Measurements from ENCODE around the gene KCNG2. TPM values are rescaled to one million over a fixed set of nuclear protein-coding genes. Genes with fewer than 3 reads are reported as not detected.

Gene KCNG2
- total RNA-seq, 2 experiments from 2014 or later = not detected

GRCh38 chr18:79790996-79791972 is 6.5 kb upstream of the KCNG2 start:
- DNase-seq (no peak), ATAC-seq (peak; percentile 49)
- no peak overlapping the region for H3K4me3 Mint-ChIP-seq
- H3K4me1 Mint-ChIP-seq (ENCODE audit: low read depth) = peaks cover 16% of the 10 kb centered on the region
- intact Hi-C loops (cut with micrococcal nuclease) = no loop called here
- TF ChIP-seq CTCF (IDR thresholded peaks at IDR 0.05) = no peak
- ChIA-PET CTCF (interaction anchor here (0.9 kb wide), 1 partner anchor 35 kb away, joined by 4 read pairs; no protein-coding TSS in a partner anchor), POLR2A (no interaction called here)
- H3K36me3 Mint-ChIP-seq (ENCODE audit: low read depth) = no peaks in the 10 kb centered on the region
- no peaks in the 10 kb centered on the region for H3K9me3 Mint-ChIP-seq
- no peak overlapping the region for H3K27ac Mint-ChIP-seq
- H3K27me3 Mint-ChIP-seq = peaks cover 63% of the 10 kb centered on the region

GRCh38 chr18:79792096-79792987 is 5.4 kb upstream of the KCNG2 start:
- no peaks in the 10 kb centered on the region for H3K36me3 Mint-ChIP-seq (ENCODE audit: low read depth)
- peaks cover 65% of the 10 kb centered on the region for H3K27me3 Mint-ChIP-seq
- DNase-seq (no peak), ATAC-seq (no peak)
- no peaks in the 10 kb centered on the region for H3K9me3 Mint-ChIP-seq
- H3K4me3 Mint-ChIP-seq = no peak overlapping the region
- intact Hi-C loops (cut with micrococcal nuclease) = no loop called here
- POLR2A ChIA-PET = interaction anchor here (0.6 kb wide), 1 partner anchor 170 kb away, joined by 3 read pairs; no protein-coding TSS in a partner anchor
- H3K4me1 Mint-ChIP-seq (ENCODE audit: low read depth) = peaks cover 18% of the 10 kb centered on the region
- H3K27ac Mint-ChIP-seq = no peak overlapping the region
- CTCF ChIA-PET = interaction anchor here (0.9 kb wide), 1 partner anchor 34 kb away, joined by 4 read pairs; no protein-coding TSS in a partner anchor
- TF ChIP-seq CTCF (IDR thresholded peaks at IDR 0.05) = no peak

GRCh38 chr18:79792988-79793355 is 4.8 kb upstream of the KCNG2 start:
- Mint-ChIP-seq H3K27me3 (peaks cover 64% of the 10 kb centered on the region), H3K36me3 (ENCODE audit: low read depth) (no peaks in the 10 kb centered on the region), H3K27ac (no peak overlapping the region), H3K4me3 (no peak overlapping the region), H3K4me1 (ENCODE audit: low read depth) (peaks cover 19% of the 10 kb centered on the region), H3K9me3 (no peaks in the 10 kb centered on the region)
- CTCF ChIA-PET = no interaction called here
- no peak for ATAC-seq
- POLR2A ChIA-PET = interaction anchor here (0.6 kb wide), 1 partner anchor 169 kb away, joined by 3 read pairs; no protein-coding TSS in a partner anchor
- DNase-seq = no peak
- TF ChIP-seq CTCF (IDR thresholded peaks at IDR 0.05) = no peak
- intact Hi-C loops (cut with micrococcal nuclease) = no loop called here

- Mint-ChIP-seq H3K36me3 (ENCODE audit: low read depth) (no peaks in the 10 kb centered on the region), H3K9me3 (no peaks in the 10 kb centered on the region), H3K27ac (no peak overlapping the region), H3K4me1 (ENCODE audit: low read depth) (peaks cover 26% of the 10 kb centered on the region), H3K27me3 (peaks cover 66% of the 10 kb centered on the region), H3K4me3 (no peak overlapping the region)
- DNase-seq (no peak), ATAC-seq (no peak)
- CTCF ChIA-PET = no interaction called here
- TF ChIP-seq CTCF (IDR thresholded peaks at IDR 0.05) = no peak
- POLR2A ChIA-PET = no interaction called here
- intact Hi-C loops (cut with micrococcal nuclease) = no loop called here
Measured at GRCh38 chr18:79794846-79795245, 2.9 kb upstream of the KCNG2 start.
